ENCODE results near the gene SEC22C.

The SEC22C gene

GRCh38 chr3:42517117-42517516 is 64.7 kb downstream of the SEC22C start:
- DNase-seq: no peak
- H3K9me3 Mint-ChIP-seq: no peaks in the 10 kb centered on the region
- H3K27me3 Mint-ChIP-seq: no peaks in the 10 kb centered on the region
- no peak overlapping the region for H3K27ac Mint-ChIP-seq
- H3K4me1 Mint-ChIP-seq (ENCODE audit: low read depth): peaks cover 21% of the 10 kb centered on the region
- no peak overlapping the region for H3K4me3 Mint-ChIP-seq
- peaks cover 5% of the 10 kb centered on the region for H3K36me3 Mint-ChIP-seq (ENCODE audit: low read depth)

- Mint-ChIP-seq H3K27ac (no peak overlapping the region), H3K4me1 (ENCODE audit: low read depth) (peaks cover 24% of the 10 kb centered on the region)
- DNase-seq: no peak
These were observed 65.3 kb downstream of the SEC22C start for GRCh38 chr3:42516443-42516842.

GRCh38 chr3:42515976-42516375 is 65.8 kb downstream of the SEC22C start:
- Mint-ChIP-seq H3K36me3 (ENCODE audit: low read depth) (peaks cover 5% of the 10 kb centered on the region), H3K27ac (no peak overlapping the region)

More at GRCh38 chr3:42516443-42516842, 65.3 kb downstream of the SEC22C start:
- no peaks in the 10 kb centered on the region for H3K9me3 Mint-ChIP-seq
- H3K36me3 Mint-ChIP-seq (ENCODE audit: low read depth): peaks cover 5% of the 10 kb centered on the region
- no peak overlapping the region for H3K4me3 Mint-ChIP-seq
- no peaks in the 10 kb centered on the region for H3K27me3 Mint-ChIP-seq

GRCh38 chr3:42515391-42515916 is 66.3 kb downstream of the SEC22C start:
- no peak for DNase-seq
- Mint-ChIP-seq H3K27me3 (no peaks in the 10 kb centered on the region), H3K4me3 (no peak overlapping the region), H3K27ac (no peak overlapping the region), H3K36me3 (ENCODE audit: low read depth) (peaks cover 5% of the 10 kb centered on the region), H3K9me3 (no peaks in the 10 kb centered on the region), H3K4me1 (ENCODE audit: low read depth) (peaks cover 21% of the 10 kb centered on the region)

More at GRCh38 chr3:42515976-42516375, 65.8 kb downstream of the SEC22C start:
- Mint-ChIP-seq H3K27me3 (no peaks in the 10 kb centered on the region), H3K4me1 (ENCODE audit: low read depth) (peaks cover 25% of the 10 kb centered on the region), H3K4me3 (no peak overlapping the region), H3K9me3 (no peaks in the 10 kb centered on the region)
- no peak for DNase-seq

- Mint-ChIP-seq H3K4me3 (no peak overlapping the region), H3K4me1 (ENCODE audit: low read depth) (peaks cover 17% of the 10 kb centered on the region)
These were observed 66.9 kb downstream of the SEC22C start for GRCh38 chr3:42514876-42515275.

DNA sequence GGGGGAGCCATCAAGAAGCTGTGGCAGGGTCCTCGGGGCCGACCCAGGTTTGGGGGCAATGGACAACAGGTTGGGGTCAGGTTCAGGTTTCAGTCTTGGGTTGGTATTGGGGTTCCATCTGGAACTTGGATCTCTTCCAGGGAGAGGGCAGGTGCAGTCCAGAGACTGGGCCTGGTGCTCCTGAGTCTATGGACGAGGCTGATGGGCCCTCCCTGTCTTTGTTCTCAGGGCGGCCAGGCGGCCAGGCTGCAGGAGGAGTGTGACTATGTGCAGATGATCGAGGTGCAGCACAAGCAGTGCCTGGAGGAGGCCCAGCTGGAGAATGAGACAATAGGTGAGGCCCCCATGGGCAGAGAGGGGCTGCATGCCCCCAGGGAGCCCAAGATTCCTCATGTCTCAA is 68.2 kb downstream of the SEC22C start:
- peaks cover 10% of the 10 kb centered on the region for H3K4me1 Mint-ChIP-seq (ENCODE audit: low read depth)
- H3K27ac Mint-ChIP-seq: no peak overlapping the region
- H3K9me3 Mint-ChIP-seq: no peaks in the 10 kb centered on the region
- no peak for DNase-seq
- H3K4me3 Mint-ChIP-seq: no peak overlapping the region
- H3K36me3 Mint-ChIP-seq (ENCODE audit: low read depth): peaks cover 5% of the 10 kb centered on the region
- no peaks in the 10 kb centered on the region for H3K27me3 Mint-ChIP-seq

More at GRCh38 chr3:42514876-42515275, 66.9 kb downstream of the SEC22C start:
- Mint-ChIP-seq H3K9me3 (no peaks in the 10 kb centered on the region), H3K36me3 (ENCODE audit: low read depth) (peaks cover 5% of the 10 kb centered on the region), H3K27ac (peak overlapping the region; percentile 9), H3K27me3 (no peaks in the 10 kb centered on the region)
- no peak for DNase-seq

GRCh38 chr3:42513121-42513520 is 68.6 kb downstream of the SEC22C start:
- peaks cover 5% of the 10 kb centered on the region for H3K36me3 Mint-ChIP-seq (ENCODE audit: low read depth)
- H3K4me3 Mint-ChIP-seq: no peak overlapping the region
- no peaks in the 10 kb centered on the region for H3K9me3 Mint-ChIP-seq
- DNase-seq: no peak
- H3K27me3 Mint-ChIP-seq: no peaks in the 10 kb centered on the region
- peaks cover 12% of the 10 kb centered on the region for H3K4me1 Mint-ChIP-seq (ENCODE audit: low read depth)
- H3K27ac Mint-ChIP-seq: no peak overlapping the region

GRCh38 chr3:42511736-42512135 is 70.0 kb downstream of the SEC22C start:
- H3K27me3 Mint-ChIP-seq: no peaks in the 10 kb centered on the region
- H3K4me3 Mint-ChIP-seq: no peak overlapping the region
- H3K36me3 Mint-ChIP-seq (ENCODE audit: low read depth): peaks cover 5% of the 10 kb centered on the region
- H3K27ac Mint-ChIP-seq: no peak overlapping the region
- H3K4me1 Mint-ChIP-seq (ENCODE audit: low read depth): peaks cover 25% of the 10 kb centered on the region
- no peak for DNase-seq
- no peaks in the 10 kb centered on the region for H3K9me3 Mint-ChIP-seq

DNA sequence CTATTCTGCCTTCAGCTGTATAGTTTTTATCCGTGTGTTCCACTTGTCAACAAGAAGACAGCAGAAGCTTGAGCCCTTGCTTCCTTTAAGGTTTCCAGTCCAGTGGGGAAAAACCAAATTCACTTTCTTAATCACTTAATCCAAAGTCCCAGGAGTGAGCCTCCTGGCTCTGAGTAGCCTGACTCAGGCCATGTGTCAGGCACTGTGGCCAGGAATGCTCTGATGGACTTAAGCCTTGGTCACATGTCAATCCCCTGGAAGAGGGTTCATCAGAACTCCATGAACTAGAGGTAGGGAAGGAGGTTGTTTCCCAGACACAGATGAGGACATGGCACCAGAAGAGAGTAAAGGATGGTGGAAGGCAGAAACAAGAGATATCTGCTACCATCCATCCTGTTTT is 70.6 kb downstream of the SEC22C start:
- no peak overlapping the region for H3K27ac Mint-ChIP-seq
- no peaks in the 10 kb centered on the region for H3K27me3 Mint-ChIP-seq
- peaks cover 28% of the 10 kb centered on the region for H3K4me1 Mint-ChIP-seq (ENCODE audit: low read depth)
- no peak for DNase-seq
- H3K4me3 Mint-ChIP-seq: no peak overlapping the region
- peaks cover 5% of the 10 kb centered on the region for H3K36me3 Mint-ChIP-seq (ENCODE audit: low read depth)
- no peaks in the 10 kb centered on the region for H3K9me3 Mint-ChIP-seq

GRCh38 chr3:42510325-42510724 is 71.4 kb downstream of the SEC22C start:
- H3K9me3 Mint-ChIP-seq: no peaks in the 10 kb centered on the region
- H3K27me3 Mint-ChIP-seq: no peaks in the 10 kb centered on the region

GRCh38 chr3:42509111-42509510 is 72.7 kb downstream of the SEC22C start:
- H3K36me3 Mint-ChIP-seq (ENCODE audit: low read depth): peaks cover 3% of the 10 kb centered on the region
- no peaks in the 10 kb centered on the region for H3K9me3 Mint-ChIP-seq
- no peak overlapping the region for H3K4me3 Mint-ChIP-seq
- H3K27me3 Mint-ChIP-seq: no peaks in the 10 kb centered on the region
- no peak overlapping the region for H3K27ac Mint-ChIP-seq
- DNase-seq: peak; percentile 20
- H3K4me1 Mint-ChIP-seq (ENCODE audit: low read depth): peaks cover 33% of the 10 kb centered on the region

More at GRCh38 chr3:42510325-42510724, 71.4 kb downstream of the SEC22C start:
- Mint-ChIP-seq H3K27ac (no peak overlapping the region), H3K4me3 (no peak overlapping the region), H3K4me1 (ENCODE audit: low read depth) (peaks cover 29% of the 10 kb centered on the region), H3K36me3 (ENCODE audit: low read depth) (peaks cover 5% of the 10 kb centered on the region)
- DNase-seq: no peak

DNA sequence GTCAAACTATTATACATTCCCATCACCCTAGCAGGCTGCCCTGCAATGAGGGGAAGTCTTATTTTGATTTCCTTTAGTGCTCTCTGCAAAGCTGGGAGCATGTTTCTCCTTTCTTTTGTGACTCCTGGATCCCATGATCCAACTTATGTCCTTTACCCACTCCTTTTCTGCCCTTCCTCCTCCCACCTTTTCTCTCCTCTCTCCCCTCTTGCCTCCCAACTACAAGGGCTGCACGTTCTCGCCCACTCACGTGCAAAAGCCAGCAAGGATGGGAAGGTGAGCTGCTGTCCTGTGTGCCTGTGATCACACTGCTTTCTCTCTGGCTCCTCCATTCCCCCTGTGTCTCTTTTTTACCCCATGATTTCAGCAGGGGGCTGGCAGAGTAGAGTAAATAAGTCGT is 73.2 kb downstream of the SEC22C start:
- no peak overlapping the region for H3K4me3 Mint-ChIP-seq
- H3K36me3 Mint-ChIP-seq (ENCODE audit: low read depth): peaks cover 1% of the 10 kb centered on the region
- no peak overlapping the region for H3K27ac Mint-ChIP-seq
- DNase-seq: peak; percentile 17
- no peaks in the 10 kb centered on the region for H3K9me3 Mint-ChIP-seq
- H3K27me3 Mint-ChIP-seq: no peaks in the 10 kb centered on the region
- peaks cover 38% of the 10 kb centered on the region for H3K4me1 Mint-ChIP-seq (ENCODE audit: low read depth)

GRCh38 chr3:42507761-42508335 is 73.9 kb downstream of the SEC22C start:
- Mint-ChIP-seq H3K27ac (peak overlapping the region; percentile 4), H3K4me1 (ENCODE audit: low read depth) (peaks cover 46% of the 10 kb centered on the region), H3K4me3 (no peak overlapping the region), H3K36me3 (ENCODE audit: low read depth) (no peaks in the 10 kb centered on the region), H3K27me3 (no peaks in the 10 kb centered on the region), H3K9me3 (no peaks in the 10 kb centered on the region)
- DNase-seq: peak; percentile 27

DNA sequence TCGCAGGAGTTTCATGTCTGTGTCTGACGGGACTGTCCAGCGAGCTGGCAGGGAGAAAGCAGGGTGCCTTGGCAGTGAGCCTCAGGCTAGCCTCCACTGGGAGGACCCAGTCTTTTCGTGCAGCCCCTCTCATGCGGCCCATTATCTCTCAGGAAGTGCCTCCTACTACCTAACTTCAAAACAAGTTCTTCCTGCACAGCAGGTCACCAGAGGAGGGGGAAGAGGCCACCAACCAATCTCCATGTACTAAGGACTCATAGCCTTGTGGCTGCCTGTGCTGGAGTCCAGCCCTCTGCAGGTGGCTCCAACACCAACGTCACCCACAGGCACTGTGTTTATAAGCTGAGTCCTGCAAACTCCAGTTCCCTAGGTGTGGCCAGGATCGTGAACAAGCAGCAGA is 74.5 kb downstream of the SEC22C start:
- Mint-ChIP-seq H3K27me3 (no peaks in the 10 kb centered on the region), H3K4me1 (ENCODE audit: low read depth) (peaks cover 47% of the 10 kb centered on the region), H3K4me3 (no peak overlapping the region), H3K9me3 (no peaks in the 10 kb centered on the region), H3K36me3 (ENCODE audit: low read depth) (no peaks in the 10 kb centered on the region), H3K27ac (peak overlapping the region; percentile 42)
- DNase-seq: peak; percentile 33

DNA sequence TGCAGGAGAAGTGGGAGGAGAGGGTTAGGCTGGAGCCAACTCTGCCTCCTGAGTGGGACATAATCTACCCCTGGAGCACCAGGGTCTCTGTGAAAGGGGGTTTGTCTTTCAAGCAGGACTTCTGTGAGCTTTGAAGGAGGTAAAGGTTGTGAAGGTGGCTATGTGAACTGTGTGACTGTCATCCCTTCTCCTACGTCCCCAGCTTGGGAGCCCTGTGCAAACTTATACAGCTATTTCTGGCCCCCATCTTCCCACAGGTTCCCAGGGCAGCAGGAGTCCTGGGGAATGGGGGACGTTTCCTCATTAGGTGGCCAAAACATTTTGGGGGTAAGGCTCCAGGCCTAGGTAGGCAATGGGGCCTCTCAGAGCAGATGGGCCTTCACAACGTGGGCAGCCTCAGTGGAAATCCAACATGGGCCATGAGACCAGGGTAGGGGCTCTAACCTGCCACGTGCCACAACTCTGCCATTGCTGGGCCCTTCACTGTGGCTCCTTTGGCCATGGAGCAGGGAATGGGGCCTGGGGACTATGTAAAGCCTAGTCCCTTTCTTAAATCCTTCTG is 75.8 kb downstream of the SEC22C start:
- Mint-ChIP-seq H3K4me3 (no peak overlapping the region), H3K27me3 (peaks cover 8% of the 10 kb centered on the region), H3K27ac (peak overlapping the region; percentile 34)

More for the DNA sequence above, 75.8 kb downstream of the SEC22C start:
- no peaks in the 10 kb centered on the region for H3K36me3 Mint-ChIP-seq (ENCODE audit: low read depth)
- H3K9me3 Mint-ChIP-seq: no peaks in the 10 kb centered on the region
- peaks cover 52% of the 10 kb centered on the region for H3K4me1 Mint-ChIP-seq (ENCODE audit: low read depth)
- DNase-seq: peak; percentile 31
